Hepatocyte (in vitro differentiated cells): ENCODE measurements around the gene SP7. TPM values are rescaled to one million over a fixed set of nuclear protein-coding genes. Genes with fewer than 3 reads are reported as not detected.

ENCODE experiments used
- DNase-seq: peaks from one replicate; pipeline ENCODE4 v3.0.0-alpha.2; 2016; ENCODE audit warnings: low spot score
- H2AFZ ChIP-seq: fragments of 200-600 bp; sonication (generic); 2 replicates; pipeline ENCODE4 v1.6.0; 2016; ENCODE audit warnings: antibody characterized with exemption, mild to moderate bottlenecking
- H3K27ac ChIP-seq: fragments of 200-600 bp; sonication (generic); 2 replicates; pipeline ENCODE4 v1.5.1; 2016; ENCODE audit warnings: mild to moderate bottlenecking
- H3K27me3 ChIP-seq: fragments of 200-600 bp; sonication (generic); 2 replicates; pipeline ENCODE4 v1.6.1; 2016
- H3K36me3 ChIP-seq: fragments of 200-600 bp; sonication (generic); replicated peaks from 2 replicates; pipeline ENCODE4 v1.5.1; 2016; ENCODE audit warnings: low read depth; ENCODE audit not compliant: insufficient read depth
- H3K4me1 ChIP-seq: fragments of 200-600 bp; sonication (generic); 2 replicates; pipeline ENCODE4 v1.5.1; 2016; ENCODE audit warnings: mild to moderate bottlenecking, moderate library complexity; ENCODE audit not compliant: insufficient read depth
- H3K4me2 ChIP-seq: fragments of 200-600 bp; sonication (generic); 2 replicates; pipeline ENCODE4 v1.6.0; 2016
- H3K4me3 ChIP-seq: fragments of 200-600 bp; sonication (generic); 2 replicates; pipeline ENCODE4 v1.5.1; 2016; ENCODE audit warnings: mild to moderate bottlenecking
- H3K79me2 ChIP-seq: fragments of 200-600 bp; sonication (generic); 2 replicates; pipeline ENCODE4 v1.6.0; 2017; ENCODE audit warnings: mild to moderate bottlenecking
- H3K9me2 ChIP-seq: fragments of 200-600 bp; sonication (generic); replicated peaks from 2 replicates; pipeline ENCODE4 v1.6.0; 2017; ENCODE audit warnings: mild to moderate bottlenecking; ENCODE audit not compliant: insufficient read depth
- H3K9me3 ChIP-seq: fragments of 200-600 bp; sonication (generic); 2 replicates; pipeline ENCODE4 v1.5.1; 2016; ENCODE audit warnings: low read depth, mild to moderate bottlenecking
- H4K20me1 ChIP-seq: fragments of 200-600 bp; sonication (generic); 2 replicates; pipeline ENCODE4 v1.6.0; 2016; ENCODE audit warnings: mild to moderate bottlenecking; ENCODE audit not compliant: insufficient read depth, poor library complexity, severe bottlenecking
- EZH2 ChIP-seq: fragments of 200-600 bp; sonication (generic); IDR thresholded peaks from 2 replicates; pipeline ENCODE4 v1.6.1; 2016; ENCODE audit warnings: antibody characterized with exemption, mild to moderate bottlenecking, borderline replicate concordance
- EZH2phosphoT487 ChIP-seq: fragments of 200-600 bp; sonication (generic); IDR thresholded peaks from one replicate; pipeline ENCODE4 v1.6.1; 2018; ENCODE audit warnings: antibody characterized with exemption, mild to moderate bottlenecking, low read depth, moderate library complexity; ENCODE audit not compliant: unreplicated experiment, severe bottlenecking
- WGBS: methylation state at CpG from one replicate; pipeline ENCODE4 v1.1.6; 2016; ENCODE audit warnings: low lambda C conversion rate; ENCODE audit errors: missing lambda C conversion rate; 5-methylcytosine and 5-hydroxymethylcytosine counted together
- polyA plus RNA-seq: library from polyadenylated mRNA; unstranded; fragments of >200 nt; fragmentation: Nextera tagmentation; extraction: Ambion mirVana; gene quantifications from 2 replicates; pipeline ENCODE4 v1.2.1, GENCODE V29; 2016
- total RNA-seq: library from RNA; depleted of rRNA; stranded (reverse); fragments of >200 nt; gene quantifications from 2 replicates; pipeline ENCODE4 v1.2.3, GENCODE V29; 2014
- TF ChIP-seq, protein P1 (sequence below): fragments of 200-600 bp; sonication (generic); IDR thresholded peaks from 2 replicates; pipeline ENCODE4 v1.5.1; 2016; ENCODE audit warnings: antibody characterized with exemption, mild to moderate bottlenecking; ENCODE audit not compliant: poor library complexity

Gene SP7
- total and polyA plus RNA-seq, 2 experiments from 2014 or later, result 0.20 to 0.60 TPM

DNA sequence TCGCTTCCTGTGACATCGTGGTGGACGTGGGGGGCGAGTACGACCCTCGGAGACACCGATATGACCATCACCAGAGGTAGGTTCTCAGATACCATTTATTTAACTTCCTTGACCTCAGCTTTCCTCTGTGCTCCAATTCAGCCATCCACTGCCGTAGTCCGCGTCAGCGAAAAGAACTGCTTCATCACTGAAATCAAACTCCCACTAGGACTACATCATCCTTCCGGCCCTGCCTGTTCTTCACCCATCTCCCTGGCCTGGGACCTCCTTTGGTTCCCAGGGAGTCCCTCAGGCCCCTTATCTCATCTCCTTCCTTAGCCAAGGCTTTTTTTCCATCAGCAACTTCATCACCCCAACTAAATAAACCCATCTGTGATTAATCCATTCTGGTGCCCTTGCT lies 36.0 kb downstream of the SP7 start:
- Histone ChIP-seq H3K36me3 (no peaks in the 10 kb centered on the region), H3K4me3 (peak overlapping the region; percentile 75), H3K27me3 (no peaks in the 10 kb centered on the region), H3K9me2 (no peaks in the 10 kb centered on the region), H3K27ac (peak overlapping the region; percentile 87), H3K4me2 (peak overlapping the region; percentile 91), H2AFZ (peak overlapping the region; percentile 69), H3K4me1 (peaks cover 23% of the 10 kb centered on the region), H3K9me3 (no peaks in the 10 kb centered on the region), H3K79me2 (peaks cover 47% of the 10 kb centered on the region), H4K20me1 (no peaks in the 10 kb centered on the region)
- DNase-seq, result no peak
- TF ChIP-seq, protein P1, sequence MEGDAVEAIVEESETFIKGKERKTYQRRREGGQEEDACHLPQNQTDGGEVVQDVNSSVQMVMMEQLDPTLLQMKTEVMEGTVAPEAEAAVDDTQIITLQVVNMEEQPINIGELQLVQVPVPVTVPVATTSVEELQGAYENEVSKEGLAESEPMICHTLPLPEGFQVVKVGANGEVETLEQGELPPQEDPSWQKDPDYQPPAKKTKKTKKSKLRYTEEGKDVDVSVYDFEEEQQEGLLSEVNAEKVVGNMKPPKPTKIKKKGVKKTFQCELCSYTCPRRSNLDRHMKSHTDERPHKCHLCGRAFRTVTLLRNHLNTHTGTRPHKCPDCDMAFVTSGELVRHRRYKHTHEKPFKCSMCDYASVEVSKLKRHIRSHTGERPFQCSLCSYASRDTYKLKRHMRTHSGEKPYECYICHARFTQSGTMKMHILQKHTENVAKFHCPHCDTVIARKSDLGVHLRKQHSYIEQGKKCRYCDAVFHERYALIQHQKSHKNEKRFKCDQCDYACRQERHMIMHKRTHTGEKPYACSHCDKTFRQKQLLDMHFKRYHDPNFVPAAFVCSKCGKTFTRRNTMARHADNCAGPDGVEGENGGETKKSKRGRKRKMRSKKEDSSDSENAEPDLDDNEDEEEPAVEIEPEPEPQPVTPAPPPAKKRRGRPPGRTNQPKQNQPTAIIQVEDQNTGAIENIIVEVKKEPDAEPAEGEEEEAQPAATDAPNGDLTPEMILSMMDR, result no peak
- no peak for TF ChIP-seq EZH2
- TF ChIP-seq EZH2phosphoT487, result no peak
- 4% methylated on average over 12 of the region's 12 CpGs for WGBS

DNA sequence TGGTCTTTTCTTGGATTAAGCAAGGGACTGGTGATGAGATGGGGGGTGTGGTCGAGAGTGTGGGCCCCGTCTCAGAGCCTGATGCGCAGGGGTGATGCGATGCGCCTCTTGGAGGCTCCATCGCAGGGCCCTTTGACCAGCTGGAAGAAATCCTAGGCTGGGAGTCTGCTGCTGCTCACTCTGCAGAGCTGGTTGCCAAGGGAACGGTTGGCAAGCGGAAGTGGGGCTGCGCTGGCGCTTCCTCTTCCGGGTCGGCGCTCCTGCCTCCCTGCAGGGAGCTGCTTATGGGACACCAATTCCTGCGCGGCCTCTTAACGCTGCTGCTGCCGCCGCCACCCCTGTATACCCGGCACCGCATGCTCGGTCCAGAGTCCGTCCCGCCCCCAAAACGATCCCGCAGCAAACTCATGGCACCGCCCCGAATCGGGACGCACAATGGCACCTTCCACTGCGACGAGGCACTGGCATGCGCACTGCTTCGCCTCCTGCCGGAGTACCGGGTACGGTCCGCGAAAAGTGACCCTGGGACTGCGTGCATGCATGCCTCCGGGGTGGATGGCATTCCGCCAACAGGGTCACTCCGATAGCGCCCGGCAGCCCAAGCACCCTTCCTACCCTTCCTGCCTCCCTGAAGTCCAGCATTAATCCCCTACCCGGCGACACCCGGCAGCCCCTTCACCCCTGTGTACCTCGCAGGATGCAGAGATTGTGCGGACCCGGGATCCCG lies 36.5 kb downstream of the SP7 start, which contains the start of gene MYG1:
Gene MYG1, plus strand, starts transcription at position 242 of the 727 bp plus-strand sequence. Its CDS starts 43 bp downstream, at position 285.
- Histone ChIP-seq H4K20me1 (no peaks in the 10 kb centered on the region), H3K27ac (peak within 1 kb of the TSS; percentile 87), H3K9me3 (no peaks in the 10 kb centered on the region), H3K4me2 (peak within 1 kb of the TSS; percentile 91), H2AFZ (peak within 1 kb of the TSS; percentile 69), H3K79me2 (peaks cover 47% of the 10 kb centered on the region), H3K4me3 (peak within 1 kb of the TSS; percentile 75), H3K4me1 (peaks cover 27% of the 10 kb centered on the region), H3K36me3 (no peaks in the 10 kb centered on the region), H3K27me3 (no peaks in the 10 kb centered on the region), H3K9me2 (no peaks in the 10 kb centered on the region)
- DNase-seq, result peak; percentile 94
- TF ChIP-seq EZH2phosphoT487, result no peak
- no peak for TF ChIP-seq EZH2
- TF ChIP-seq, protein P1, result peak; percentile 32
- WGBS, result 3% methylated on average over 49 of the region's 51 CpGs

DNA sequence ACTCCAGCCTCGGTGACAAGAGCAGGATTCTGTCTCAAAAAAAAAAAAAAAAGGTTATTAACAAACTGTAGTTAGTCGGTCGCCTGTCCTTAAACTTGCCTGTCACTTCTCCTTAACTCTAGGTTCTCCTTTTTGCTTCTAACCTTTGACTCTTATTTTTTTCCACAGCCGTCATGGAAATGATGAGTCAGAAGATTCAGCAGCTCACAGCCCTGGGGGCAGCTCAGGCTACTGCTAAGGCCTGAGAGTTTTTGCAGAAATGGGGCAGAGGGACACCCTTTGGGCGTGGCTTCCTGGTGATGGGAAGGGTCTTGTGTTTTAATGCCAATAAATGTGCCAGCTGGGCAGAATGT lies 37.1 kb downstream of the SP7 start:
- 74% methylated on average over 5 of the region's 5 CpGs for WGBS
- no peaks in the 10 kb centered on the region for H3K36me3 ChIP-seq
- H4K20me1 ChIP-seq, result no peaks in the 10 kb centered on the region
- DNase-seq, result peak; percentile 70
- H3K4me1 ChIP-seq, result peaks cover 30% of the 10 kb centered on the region
- H3K9me3 ChIP-seq, result no peaks in the 10 kb centered on the region
- peak overlapping the region; percentile 87 for H3K27ac ChIP-seq
- no peaks in the 10 kb centered on the region for H3K27me3 ChIP-seq
- TF ChIP-seq EZH2, result no peak
- TF ChIP-seq, protein P1, result no peak
- no peak for TF ChIP-seq EZH2phosphoT487
- H3K9me2 ChIP-seq, result no peaks in the 10 kb centered on the region
- peaks cover 47% of the 10 kb centered on the region for H3K79me2 ChIP-seq
- peak overlapping the region; percentile 91 for H3K4me2 ChIP-seq
- H2AFZ ChIP-seq, result no peak overlapping the region
- peak overlapping the region; percentile 75 for H3K4me3 ChIP-seq
